ENCODE results near the gene INPP5K.

DNA sequence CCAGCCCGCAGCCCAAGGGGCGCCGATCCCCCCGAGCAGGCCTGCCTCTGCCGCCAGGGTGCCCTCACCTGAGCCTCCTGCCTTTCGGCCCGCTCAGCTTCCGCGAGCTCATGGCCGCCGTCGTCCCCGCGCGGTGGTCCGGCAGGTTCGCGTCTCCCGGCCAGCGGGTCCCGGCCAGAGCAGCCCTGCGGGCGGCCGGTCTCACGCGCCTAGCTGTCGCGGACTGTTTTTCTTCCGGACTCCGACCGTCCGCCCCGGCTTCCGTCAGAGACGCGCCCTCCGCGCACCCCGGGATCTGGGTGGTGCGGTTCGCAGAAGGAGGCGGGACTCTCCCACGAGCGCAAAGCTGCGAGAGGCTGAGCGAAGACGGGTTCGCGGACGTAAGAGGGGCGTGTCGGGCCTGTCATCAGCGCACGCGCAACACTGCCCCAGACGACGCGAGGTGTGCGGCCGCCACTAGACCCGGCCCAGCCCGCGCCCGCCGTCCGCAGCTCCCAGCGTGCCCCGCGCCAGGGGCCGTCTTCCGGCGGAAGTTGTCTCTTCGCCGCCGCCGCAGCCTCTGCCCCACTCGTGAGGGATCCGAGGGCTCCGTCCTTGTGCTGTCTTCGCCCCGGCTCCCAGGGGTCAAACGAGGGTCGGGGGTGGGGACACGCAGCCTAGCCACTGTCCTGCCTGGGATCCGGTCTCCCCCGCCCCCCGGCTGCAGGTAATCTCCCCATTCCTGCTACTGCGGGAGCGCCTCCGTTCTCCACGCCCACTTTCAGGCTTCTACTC lies at the start of gene INPP5K:
- TF ChIP-seq EZH2 (IDR thresholded peaks at IDR 0.05; ENCODE audit: borderline replicate concordance, low read length) (no peak), CTCF (conservative IDR thresholded peaks at IDR 0.05 in 1 of 2, IDR thresholded peaks at IDR 0.05 in 1 of 2; ENCODE audit: extremely low read depth in 1 of 2, insufficient read depth in 1 of 2, low read depth in 1 of 2, low read length in 2 of 2) (peak in 1 of 2 donors; percentile 17)

All from mammary epithelial cell (primary cell).